Stimulated activated effector memory CD8-positive, alpha-beta T cell treated with anti-CD3 and anti-CD28 coated beads, Interleukin-12 subunit alpha, Interleukin-12 subunit beta, amount 100 ng/mL, for 72 hours (primary cell): ENCODE measurements around the gene EFCAB8.

ENCODE experiments used
- ATAC-seq: fragments of 150-1000 bp; cut with Tn5 transposase; 2 replicates; pipeline ENCODE4 v1.10.0; 2021
- DNase-seq, 2 donors: peaks; one replicate each; pipeline ENCODE4 v3.0.0; 2021 to 2022; ENCODE audit warnings: low spot score in 2 of 2
- H3K27ac Mint-ChIP-seq: one replicate; pipeline ENCODE4 v1.8.0; 2022; ENCODE audit warnings: mild to moderate bottlenecking, mixed read lengths
- H3K36me3 Mint-ChIP-seq: one replicate; pipeline ENCODE4 v1.8.0; 2022; ENCODE audit warnings: mild to moderate bottlenecking, mixed read lengths
- H3K4me1 Mint-ChIP-seq: one replicate; pipeline ENCODE4 v1.8.0; 2022; ENCODE audit warnings: mixed read lengths
- H3K4me3 Mint-ChIP-seq: one replicate; pipeline ENCODE4 v1.8.0; 2022; ENCODE audit warnings: mild to moderate bottlenecking, mixed read lengths
- H3K9me3 Mint-ChIP-seq: one replicate; pipeline ENCODE4 v1.8.0; 2022; ENCODE audit warnings: mixed read lengths

The EFCAB8 gene

GRCh38 chr20:32834972-32835371 is 23.8 kb upstream of the EFCAB8 start:
- Mint-ChIP-seq H3K36me3 (peaks cover 100% of the 10 kb centered on the region), H3K4me1 (peaks cover 38% of the 10 kb centered on the region), H3K9me3 (no peaks in the 10 kb centered on the region), H3K27ac (no peak overlapping the region), H3K4me3 (no peak overlapping the region)
- no peak for ATAC-seq
- DNase-seq, result no peak

DNA sequence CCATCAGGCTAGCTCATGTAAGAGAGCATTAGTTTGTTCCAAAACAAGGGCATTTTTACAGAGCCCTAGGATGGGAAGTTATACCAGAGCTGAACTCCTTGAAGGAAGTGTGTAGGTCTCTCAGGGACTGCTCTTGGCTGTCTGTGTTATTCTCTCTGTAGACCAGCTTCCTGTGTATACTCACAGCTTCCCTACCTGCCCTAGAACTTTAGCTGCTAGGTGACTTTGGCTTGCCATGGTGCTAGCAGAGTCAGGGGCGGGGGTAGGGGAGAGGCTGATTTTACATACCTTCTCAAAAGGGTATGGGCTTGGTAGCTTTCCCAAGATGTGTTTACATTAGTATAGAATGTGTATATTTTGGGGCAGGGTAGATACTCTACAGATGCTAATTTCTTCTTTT is 21.6 kb upstream of the EFCAB8 start:
- Mint-ChIP-seq H3K27ac (no peak overlapping the region), H3K4me3 (no peak overlapping the region), H3K36me3 (peaks cover 100% of the 10 kb centered on the region), H3K9me3 (no peaks in the 10 kb centered on the region), H3K4me1 (peaks cover 34% of the 10 kb centered on the region)
- no peak for DNase-seq
- no peak for ATAC-seq

- Mint-ChIP-seq H3K4me1 (peaks cover 31% of the 10 kb centered on the region), H3K4me3 (no peak overlapping the region), H3K9me3 (no peaks in the 10 kb centered on the region), H3K27ac (peak overlapping the region; percentile 36), H3K36me3 (peaks cover 100% of the 10 kb centered on the region)
- DNase-seq (peak in 1 of 2 donors; percentile 66), ATAC-seq (peak; percentile 98)
These were observed 19.3 kb upstream of the EFCAB8 start for GRCh38 chr20:32839227-32839981.

DNA sequence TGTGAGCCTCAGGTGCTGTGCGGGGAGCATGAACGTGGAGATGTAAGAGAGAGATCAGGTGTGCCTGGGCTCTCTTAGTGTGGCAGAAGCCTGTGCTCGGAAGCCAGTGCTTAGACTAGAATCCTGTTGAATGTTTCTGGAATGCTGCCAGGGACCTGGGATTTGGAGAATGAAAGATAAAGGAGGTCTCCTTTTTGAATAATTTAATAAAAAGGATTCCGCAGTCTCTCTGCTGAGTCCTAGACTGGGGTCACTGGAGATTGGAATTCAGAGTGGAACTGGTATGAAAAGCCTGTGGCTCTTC is 18.8 kb upstream of the EFCAB8 start:
- peaks cover 36% of the 10 kb centered on the region for H3K4me1 Mint-ChIP-seq
- no peaks in the 10 kb centered on the region for H3K9me3 Mint-ChIP-seq
- H3K27ac Mint-ChIP-seq, result peak overlapping the region; percentile 36
- no peak for DNase-seq
- H3K36me3 Mint-ChIP-seq, result peaks cover 100% of the 10 kb centered on the region
- ATAC-seq, result no peak
- H3K4me3 Mint-ChIP-seq, result no peak overlapping the region

- ATAC-seq (no peak), DNase-seq (no peak)
- Mint-ChIP-seq H3K9me3 (no peaks in the 10 kb centered on the region), H3K4me1 (peaks cover 36% of the 10 kb centered on the region), H3K27ac (peak overlapping the region; percentile 78), H3K36me3 (peaks cover 99% of the 10 kb centered on the region), H3K4me3 (no peak overlapping the region)
These were observed 17.5 kb upstream of the EFCAB8 start for GRCh38 chr20:32841174-32841573.

DNA sequence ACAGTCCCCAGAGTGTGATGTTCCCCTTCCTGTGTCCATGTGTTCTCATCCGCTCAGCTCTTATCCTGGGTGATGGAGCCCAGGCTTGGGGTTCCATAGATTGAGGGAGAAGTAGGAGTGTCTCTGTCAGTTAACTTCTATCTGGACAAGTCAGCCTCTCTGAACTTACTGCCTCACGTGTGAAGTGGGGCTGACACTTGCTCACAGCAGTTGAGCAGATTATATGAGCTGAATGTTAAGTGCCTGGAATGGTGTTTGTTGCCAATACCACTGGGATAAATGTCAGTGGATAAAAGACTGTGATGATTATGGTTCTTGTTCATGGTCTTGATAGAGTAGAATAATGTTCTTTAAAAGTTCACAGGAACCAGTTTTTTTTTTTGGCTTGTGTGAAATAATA is 17.1 kb upstream of the EFCAB8 start:
- ATAC-seq (no peak), DNase-seq (no peak)
- no peak overlapping the region for H3K27ac Mint-ChIP-seq
- H3K9me3 Mint-ChIP-seq, result no peaks in the 10 kb centered on the region
- H3K4me3 Mint-ChIP-seq, result no peak overlapping the region
- H3K4me1 Mint-ChIP-seq, result peaks cover 36% of the 10 kb centered on the region
- H3K36me3 Mint-ChIP-seq, result peaks cover 99% of the 10 kb centered on the region

DNA sequence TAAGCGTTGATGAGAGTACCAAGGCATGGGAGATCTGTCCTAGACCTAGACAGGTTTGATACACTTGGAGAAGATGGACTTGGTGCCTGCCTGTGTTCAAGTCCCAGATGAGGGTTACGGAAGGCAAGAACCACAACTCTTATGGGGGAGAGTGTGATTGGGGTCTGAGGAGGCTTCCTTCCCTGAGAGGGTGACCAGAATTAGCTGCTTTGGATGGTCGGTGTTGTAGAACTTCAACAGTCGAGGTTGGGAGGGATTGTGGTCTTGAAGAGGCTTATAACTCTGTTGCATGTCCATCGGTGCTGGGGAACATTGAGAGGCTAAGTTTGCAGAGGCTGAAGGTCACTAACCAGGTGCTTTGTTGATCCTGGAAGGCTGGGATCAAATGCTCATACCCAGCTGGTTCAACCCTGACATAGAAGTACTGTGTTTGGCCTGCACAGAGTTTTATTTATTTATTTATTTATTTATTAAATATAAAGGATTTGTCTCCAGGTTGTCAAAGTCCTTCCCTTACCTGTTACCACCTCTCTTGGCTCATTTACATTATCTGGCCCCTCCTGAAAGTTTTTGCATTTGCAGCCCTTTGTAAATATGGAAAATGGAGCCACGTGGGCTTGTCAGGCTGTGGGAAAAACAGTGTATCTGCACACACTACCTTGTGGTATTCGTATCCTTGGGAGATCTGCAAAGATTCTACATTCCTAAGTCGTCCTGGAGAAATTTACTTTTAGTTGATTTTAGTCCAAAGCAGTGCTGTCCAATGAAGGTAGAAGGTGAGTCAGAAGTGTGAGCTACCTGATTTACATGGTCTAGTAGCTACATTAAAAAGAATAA is 15.8 kb upstream of the EFCAB8 start:
- no peak overlapping the region for H3K4me3 Mint-ChIP-seq
- H3K36me3 Mint-ChIP-seq, result peaks cover 99% of the 10 kb centered on the region
- DNase-seq (no peak), ATAC-seq (no peak)
- H3K27ac Mint-ChIP-seq, result peak overlapping the region; percentile 64
- peaks cover 47% of the 10 kb centered on the region for H3K4me1 Mint-ChIP-seq
- H3K9me3 Mint-ChIP-seq, result no peaks in the 10 kb centered on the region

DNA sequence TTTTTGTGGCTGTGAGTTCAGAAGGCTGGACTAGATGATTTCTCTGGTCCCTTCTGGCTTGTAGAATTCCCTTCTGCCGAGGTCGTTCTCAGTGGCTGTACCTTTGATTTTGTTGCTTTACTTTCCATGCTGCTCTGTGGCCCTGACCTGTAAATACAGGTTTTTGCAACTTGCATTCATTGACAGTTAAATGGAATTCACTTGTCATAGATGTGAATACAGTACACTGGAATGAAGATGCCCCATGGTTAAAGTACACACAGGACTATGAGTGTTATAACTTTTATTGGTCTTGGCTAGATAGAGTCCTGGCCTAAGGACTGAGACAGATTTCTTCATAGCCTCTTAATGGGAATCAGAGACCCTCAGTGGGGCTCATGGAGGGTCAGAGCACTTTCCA is 12.9 kb upstream of the EFCAB8 start:
- peaks cover 27% of the 10 kb centered on the region for H3K4me1 Mint-ChIP-seq
- ATAC-seq (no peak), DNase-seq (no peak)
- peaks cover 99% of the 10 kb centered on the region for H3K36me3 Mint-ChIP-seq
- no peaks in the 10 kb centered on the region for H3K9me3 Mint-ChIP-seq
- no peak overlapping the region for H3K4me3 Mint-ChIP-seq
- no peak overlapping the region for H3K27ac Mint-ChIP-seq

- Mint-ChIP-seq H3K27ac (peak overlapping the region; percentile 24), H3K4me3 (no peak overlapping the region), H3K36me3 (peaks cover 99% of the 10 kb centered on the region), H3K4me1 (peaks cover 22% of the 10 kb centered on the region), H3K9me3 (no peaks in the 10 kb centered on the region)
- DNase-seq, result no peak
- no peak for ATAC-seq
These were observed 11.9 kb upstream of the EFCAB8 start for GRCh38 chr20:32846852-32847251.

DNA sequence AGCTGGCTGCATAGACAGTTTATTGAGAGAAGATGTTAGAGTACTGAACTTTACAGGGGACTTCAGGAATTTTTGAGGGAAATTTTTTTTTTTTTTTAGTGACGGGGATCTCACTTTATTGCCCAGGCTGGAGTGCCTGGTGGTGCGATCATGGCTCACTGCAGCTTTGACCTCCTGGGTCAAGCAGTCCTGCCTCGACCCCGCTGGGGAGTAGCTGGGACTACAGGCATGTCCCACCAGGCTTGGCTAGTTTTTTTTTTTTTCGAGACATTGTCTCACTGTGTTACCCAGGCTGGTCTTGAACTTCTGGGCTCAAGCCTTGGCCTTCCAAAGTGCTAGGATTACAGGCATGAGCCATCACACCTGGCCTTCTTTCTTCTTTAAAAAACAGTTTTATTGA is 10.8 kb upstream of the EFCAB8 start:
- Mint-ChIP-seq H3K4me3 (no peak overlapping the region), H3K36me3 (peaks cover 99% of the 10 kb centered on the region), H3K4me1 (peaks cover 17% of the 10 kb centered on the region), H3K9me3 (no peaks in the 10 kb centered on the region), H3K27ac (peak overlapping the region; percentile 24)
- no peak for ATAC-seq
- DNase-seq, result no peak

- Mint-ChIP-seq H3K4me1 (peaks cover 17% of the 10 kb centered on the region), H3K9me3 (no peaks in the 10 kb centered on the region), H3K36me3 (peaks cover 99% of the 10 kb centered on the region), H3K4me3 (no peak overlapping the region), H3K27ac (peak overlapping the region; percentile 18)
- DNase-seq, result no peak
- no peak for ATAC-seq
These were observed 9.9 kb upstream of the EFCAB8 start for GRCh38 chr20:32848846-32849245.

DNA sequence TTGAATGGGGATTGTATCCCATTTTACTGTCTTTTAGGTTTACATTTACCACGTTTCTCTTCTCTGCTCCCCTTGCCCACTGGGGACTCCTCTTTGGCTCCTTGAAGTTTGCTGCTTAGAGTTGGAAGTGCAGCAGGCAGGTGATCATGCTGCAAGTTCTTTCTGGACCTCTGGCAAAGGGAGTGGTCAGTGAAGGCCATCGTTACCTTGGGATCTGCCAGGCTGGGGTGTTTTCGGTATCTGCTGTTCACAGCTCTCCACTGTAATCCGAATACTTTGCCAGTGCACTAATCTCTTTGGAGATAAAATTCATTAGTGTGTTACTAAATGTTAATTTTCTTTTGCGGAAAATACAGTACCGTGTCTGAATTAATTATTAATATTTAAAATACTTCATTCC is 9.1 kb upstream of the EFCAB8 start:
- Mint-ChIP-seq H3K27ac (no peak overlapping the region), H3K4me1 (peaks cover 16% of the 10 kb centered on the region), H3K4me3 (no peak overlapping the region), H3K36me3 (peaks cover 94% of the 10 kb centered on the region), H3K9me3 (no peaks in the 10 kb centered on the region)
- DNase-seq (no peak), ATAC-seq (no peak)

GRCh38 chr20:32855387-32855786 is 3.3 kb upstream of the EFCAB8 start:
- peak overlapping the region; percentile 32 for H3K27ac Mint-ChIP-seq
- H3K9me3 Mint-ChIP-seq, result no peaks in the 10 kb centered on the region
- ATAC-seq (no peak), DNase-seq (no peak)
- H3K4me3 Mint-ChIP-seq, result no peak overlapping the region
- H3K36me3 Mint-ChIP-seq, result peaks cover 83% of the 10 kb centered on the region
- peaks cover 9% of the 10 kb centered on the region for H3K4me1 Mint-ChIP-seq

GRCh38 chr20:32858189-32858588 is 534 bp upstream of the EFCAB8 start:
- Mint-ChIP-seq H3K9me3 (no peaks in the 10 kb centered on the region), H3K4me1 (peaks cover 9% of the 10 kb centered on the region), H3K4me3 (no peak overlapping the region), H3K36me3 (peaks cover 56% of the 10 kb centered on the region), H3K27ac (peak overlapping the region; percentile 52)
- ATAC-seq (no peak), DNase-seq (no peak)

DNA sequence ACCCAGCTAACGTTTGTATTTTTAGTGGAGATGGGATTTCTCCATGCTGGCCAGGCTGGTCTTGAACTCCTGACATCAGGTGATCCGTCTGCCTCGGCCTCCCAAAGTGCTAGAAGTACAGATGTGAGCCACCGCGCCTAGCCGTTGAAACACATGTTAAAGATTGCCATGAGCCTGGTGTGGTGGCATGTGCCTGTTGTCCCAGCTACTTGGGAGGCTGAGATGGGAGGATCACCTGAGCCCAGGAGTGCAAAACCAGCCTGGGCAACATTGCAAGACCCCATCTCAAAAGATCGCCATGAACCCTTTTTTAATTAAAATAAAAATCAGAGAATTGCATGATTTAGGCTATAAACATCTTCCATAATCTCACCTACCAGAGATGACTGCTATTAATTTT is 2.7 kb downstream of the EFCAB8 start:
- Mint-ChIP-seq H3K4me3 (no peak overlapping the region), H3K9me3 (no peaks in the 10 kb centered on the region), H3K27ac (peak overlapping the region; percentile 4), H3K4me1 (peaks cover 6% of the 10 kb centered on the region), H3K36me3 (peaks cover 28% of the 10 kb centered on the region)
- ATAC-seq (no peak), DNase-seq (no peak)

- Mint-ChIP-seq H3K9me3 (no peaks in the 10 kb centered on the region), H3K4me1 (peaks cover 13% of the 10 kb centered on the region), H3K27ac (no peak overlapping the region), H3K36me3 (no peaks in the 10 kb centered on the region), H3K4me3 (no peak overlapping the region)
- ATAC-seq, result no peak
- DNase-seq, result no peak
These were observed 10.8 kb downstream of the EFCAB8 start for GRCh38 chr20:32869562-32869961.
